Measurements from ENCODE around the gene DUSP9.
"Not testable (repeated sequence)": the region's sequence is repeated elsewhere in the genome, so short reads cannot be mapped to it uniquely, and the experiment has no call there.

DUSP9 gene

DNA sequence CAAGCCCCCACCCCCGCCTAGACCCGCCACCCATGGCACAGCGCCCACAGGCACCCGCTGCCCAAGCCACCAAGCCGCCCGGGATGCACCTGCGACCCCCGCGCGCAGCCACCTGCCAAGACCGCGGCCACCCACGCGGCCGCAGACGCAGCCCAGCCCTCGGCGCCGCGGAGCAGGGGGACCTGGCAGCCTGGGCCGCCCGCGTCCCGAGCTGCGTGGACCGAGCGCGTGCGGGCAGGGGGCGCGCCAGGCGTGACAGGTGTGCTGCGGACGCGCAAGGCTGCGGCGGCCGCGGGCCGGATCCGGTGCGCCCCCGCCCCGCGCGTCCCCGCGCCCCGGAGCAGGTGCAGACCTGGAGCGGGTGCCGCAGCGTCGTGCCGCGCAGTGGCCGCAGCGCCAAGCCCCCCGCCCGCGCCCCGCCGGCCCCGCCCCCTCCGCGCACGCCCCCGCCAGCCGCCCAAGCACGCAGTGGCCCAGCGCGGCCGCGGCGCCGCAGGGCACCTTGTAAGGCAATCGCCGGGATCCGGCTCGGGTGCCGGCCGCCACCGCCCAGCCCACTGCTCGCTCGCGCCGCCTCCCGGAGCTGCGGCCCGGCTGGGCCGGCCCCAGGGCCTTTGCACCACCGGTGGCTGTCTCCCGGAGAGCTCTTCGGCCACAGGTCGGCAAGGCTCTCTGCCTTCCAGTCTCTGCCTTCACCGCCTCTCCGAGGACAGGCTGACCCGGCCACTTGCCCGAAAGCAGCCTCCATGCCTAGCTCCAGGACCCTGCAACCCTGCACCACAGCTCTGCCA is 26.6 kb downstream of the DUSP9 start, which contains the start of gene PNCK:
PNCK (minus strand) TSS at position 386 of the 791 bp plus-strand sequence. CDS start 737 bp downstream, outside the sequence.
- no peak for DNase-seq (ENCODE audit: low spot score)

DNA sequence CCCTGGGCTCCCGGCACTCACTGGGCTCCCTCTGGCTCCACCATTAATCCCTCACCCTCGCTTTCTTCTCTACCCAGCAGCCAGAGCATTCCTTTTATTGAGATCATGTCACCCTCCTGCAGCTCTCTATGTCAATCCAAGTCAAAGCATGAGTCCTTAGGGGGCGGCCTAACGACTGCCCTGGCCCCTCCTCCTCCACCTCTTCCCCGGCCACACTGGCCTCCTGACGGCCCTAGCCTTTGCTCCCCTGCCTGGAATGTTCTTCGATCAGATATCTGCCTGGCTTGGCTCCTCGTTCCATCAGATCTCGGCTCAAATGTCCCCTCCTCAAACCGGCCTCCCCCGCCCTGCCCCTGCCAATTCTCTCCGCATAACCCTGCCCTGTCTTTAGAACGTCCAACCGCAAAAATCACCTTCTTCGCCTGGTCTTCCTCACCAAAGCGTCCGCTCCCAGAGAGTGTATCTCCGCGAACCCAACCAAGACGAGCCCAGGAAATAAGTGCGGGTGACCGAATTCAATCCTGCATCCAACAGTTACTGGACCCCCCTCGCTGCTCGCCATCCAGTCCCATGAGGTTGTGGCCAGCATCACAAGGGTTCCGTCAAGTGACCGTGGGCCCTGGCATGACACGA is 27.3 kb downstream of the DUSP9 start:
- DNase-seq (ENCODE audit: low spot score) = no peak

DNA sequence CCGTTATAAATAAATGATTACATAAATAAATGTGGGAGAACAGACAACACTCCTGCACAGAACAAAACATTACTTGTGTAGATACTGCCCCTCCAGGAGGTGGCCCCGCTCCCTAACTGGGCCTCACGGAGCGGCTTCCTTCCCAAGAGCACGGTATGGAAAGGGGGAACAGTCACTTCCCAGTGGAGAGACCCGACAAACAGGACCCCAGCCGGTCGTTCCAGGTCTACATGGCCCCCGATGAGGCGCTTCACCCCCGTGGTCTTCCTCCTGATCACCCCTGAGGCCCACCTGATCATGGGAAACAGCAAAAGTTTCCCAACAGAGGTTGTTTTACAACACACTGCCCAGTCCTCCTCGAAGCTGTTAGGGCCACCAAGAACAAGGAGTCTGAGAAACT is 34.2 kb downstream of the DUSP9 start:
- no peak for DNase-seq (ENCODE audit: low spot score)

DNA sequence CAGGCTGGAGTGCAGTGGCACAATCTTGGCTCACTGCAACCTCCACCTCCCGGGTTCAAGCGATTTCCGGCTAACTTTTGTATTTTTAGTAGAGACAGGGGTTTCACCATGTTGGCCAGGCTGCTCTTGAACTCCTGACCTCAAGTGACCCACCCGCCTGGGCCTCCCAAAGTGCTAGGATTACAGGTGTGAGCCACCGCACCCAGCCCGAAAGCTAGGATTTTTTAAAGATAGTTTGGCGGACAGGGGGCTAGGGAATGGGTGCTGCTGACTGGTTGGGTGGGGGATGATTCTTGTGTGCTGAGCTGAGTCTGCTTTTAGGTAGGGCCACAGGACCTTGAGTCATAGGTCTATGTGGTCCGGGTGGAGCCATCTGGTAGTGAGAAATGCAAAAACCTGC is 36.5 kb downstream of the DUSP9 start:
- DNase-seq (ENCODE audit: low spot score) = not testable (repeated sequence)

DNA sequence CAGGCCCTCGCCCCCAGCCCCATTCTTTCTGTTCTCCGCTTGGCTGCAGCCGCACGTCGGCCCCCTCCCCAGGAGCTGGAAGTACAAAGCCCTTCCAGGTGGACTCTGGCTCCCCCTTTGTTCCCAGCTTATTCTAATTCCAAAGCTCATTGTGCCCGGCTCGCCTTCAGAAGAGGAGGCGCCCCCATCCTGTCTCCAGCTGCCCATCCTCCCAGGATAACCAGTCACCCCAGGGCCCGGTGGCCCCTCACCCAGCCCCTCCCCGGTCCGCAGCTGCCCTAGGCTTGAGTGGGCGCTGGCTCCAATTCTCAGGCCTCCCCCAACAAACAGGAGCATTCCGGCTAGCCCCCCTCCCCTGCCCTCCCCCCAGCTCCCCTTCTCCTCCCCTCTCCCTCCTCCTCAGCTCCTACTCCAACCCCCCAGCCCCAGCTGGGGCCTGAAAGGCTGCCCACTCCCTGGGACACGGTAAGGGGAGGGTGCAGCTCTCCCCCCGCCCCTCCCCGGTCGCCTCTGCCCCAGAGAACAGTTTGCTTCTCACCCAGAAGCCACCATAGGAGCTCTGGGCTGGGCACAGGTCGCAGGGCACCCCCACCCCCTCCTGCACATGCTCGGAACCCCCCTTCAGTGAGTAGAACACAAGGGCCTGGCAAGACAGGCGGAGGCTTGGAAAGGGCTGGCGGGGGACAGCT is 37.6 kb downstream of the DUSP9 start:
- no peak for DNase-seq (ENCODE audit: low spot score)

DNA sequence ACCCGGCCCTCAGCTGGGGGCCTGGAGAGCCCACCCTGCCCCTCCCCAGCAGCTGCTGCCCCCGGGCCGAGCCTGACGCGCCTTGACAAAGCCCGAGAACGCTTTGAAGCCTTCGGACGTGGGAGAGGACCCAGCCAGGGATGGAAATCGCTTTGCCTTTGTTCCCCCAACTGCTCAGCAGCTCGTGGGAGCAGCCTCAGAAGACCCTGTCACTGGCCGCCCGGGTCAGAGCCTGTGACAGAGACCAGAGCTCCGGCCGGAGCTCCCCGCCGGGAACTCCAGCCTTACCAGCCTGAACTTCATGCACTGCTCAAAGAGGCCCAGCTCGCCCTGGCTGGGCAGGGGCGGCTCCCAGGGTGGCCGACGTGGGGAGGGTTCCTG is 38.1 kb downstream of the DUSP9 start:
- DNase-seq (ENCODE audit: low spot score) = no peak

DNA sequence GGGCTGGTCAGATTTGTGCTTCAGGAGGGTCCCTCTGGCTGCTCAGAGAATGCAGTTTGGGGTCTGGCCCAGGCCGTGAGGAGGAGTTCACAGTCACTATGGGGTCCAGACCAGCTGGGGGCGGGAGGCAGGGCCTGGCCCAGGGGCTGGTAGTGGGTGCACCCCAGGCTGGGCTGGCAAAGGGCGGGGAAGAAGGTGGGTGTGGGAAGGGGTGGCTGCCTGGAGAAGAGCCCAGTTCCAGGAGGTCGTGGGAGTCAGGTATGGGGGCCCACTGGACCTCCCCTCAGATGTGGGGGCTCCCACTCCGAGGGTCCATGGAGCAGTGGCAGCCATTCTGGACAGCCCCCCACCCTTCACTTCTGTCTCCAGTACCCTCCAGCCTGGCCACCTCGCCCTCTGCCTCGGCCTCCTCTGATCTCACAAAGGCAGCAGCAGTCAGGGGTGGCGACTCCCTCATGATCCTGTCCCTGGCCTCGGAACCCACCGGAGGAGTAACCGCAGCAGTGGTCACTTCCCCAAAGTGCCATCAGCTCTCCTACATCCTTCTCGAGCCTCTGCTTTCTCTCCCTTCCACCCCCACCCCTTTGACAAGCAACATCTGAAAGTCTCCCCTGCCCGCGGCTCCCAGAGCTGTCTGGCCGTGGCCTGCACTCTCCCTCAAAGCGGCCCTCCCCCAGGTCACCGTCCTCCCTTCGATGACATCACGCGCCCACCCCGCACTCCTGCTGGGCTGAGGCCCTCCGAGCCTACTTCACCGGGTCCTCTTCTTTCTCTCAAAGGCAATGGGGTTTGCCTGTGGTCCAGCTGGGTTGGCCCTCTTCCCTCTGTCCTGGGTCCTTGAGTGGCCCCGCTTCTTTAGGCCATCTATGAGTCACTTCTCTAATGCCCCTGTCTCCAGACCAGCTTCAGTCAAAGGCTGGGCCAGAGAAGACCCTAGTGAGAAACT is 39.0 kb downstream of the DUSP9 start:
- no peak for DNase-seq (ENCODE audit: low spot score)

DNA sequence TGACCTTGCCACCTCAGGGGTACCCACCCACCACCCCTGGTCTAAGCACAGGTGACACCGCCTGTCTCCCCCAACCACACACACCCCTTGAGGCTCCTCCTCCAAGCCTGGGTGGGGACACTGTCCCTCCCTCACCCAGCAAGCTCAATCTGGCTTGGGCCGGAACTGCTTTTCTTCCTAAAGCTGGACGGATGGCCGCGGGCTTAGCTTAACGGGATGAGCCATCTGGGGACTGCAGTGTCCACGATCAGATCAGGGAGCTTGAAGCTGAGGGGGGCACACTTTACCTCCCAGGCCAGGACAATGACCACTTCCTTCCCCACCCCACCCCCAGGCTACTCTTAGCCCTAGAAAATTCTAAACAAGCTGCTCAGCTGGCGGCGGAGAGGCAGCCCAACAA is 39.7 kb downstream of the DUSP9 start:
- DNase-seq (ENCODE audit: low spot score) = no peak

DNA sequence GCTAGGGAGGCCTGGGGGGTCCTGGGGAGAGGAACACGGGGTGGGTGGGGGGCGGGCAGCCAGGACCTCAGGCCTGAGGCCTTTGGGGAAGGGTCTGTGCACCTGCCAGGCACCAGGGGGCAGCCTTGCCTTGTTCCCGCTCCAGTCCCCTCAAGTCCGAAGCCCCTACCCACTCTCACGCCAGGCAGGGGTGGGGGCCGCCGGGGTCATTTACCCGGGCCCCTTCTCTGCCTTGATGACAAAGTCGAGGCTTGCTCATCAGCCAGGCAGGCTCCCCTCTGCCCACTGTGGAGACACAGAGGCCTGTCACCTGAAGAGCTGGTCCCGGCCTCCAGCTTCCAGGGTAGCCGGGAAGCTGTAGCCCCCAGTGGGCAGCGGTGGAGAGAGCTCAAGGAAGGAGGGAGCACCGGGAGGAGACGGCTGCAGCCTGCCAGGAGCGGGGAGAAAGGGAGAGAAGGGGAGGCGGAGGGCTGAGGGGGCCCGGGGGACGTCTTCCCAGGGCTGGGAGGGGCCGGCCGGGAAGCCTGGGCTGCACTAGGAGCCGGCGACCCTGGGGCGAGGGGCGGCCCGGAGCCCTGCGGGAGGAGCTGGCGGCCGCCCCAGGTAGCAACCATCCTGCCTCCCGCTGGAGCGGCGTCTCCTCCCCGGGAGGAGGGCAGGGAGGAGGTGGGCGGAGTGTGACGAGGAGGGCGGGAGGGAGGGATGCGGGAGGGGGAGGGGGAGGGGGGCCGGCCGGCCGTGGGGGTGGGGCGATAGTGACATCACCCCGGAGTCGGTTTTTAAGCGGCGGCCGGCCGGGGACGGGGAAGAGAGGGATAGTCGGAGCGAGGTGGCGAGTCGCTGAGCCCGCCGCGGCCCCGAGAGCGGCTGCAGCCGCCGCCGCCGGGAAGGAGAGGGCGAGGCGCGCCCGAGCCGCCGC is 40.4 kb downstream of the DUSP9 start, which contains the start of gene SLC6A8:
SLC6A8 (plus strand) TSS at position 806 of the 919 bp plus-strand sequence. CDS start 649 bp downstream, outside the sequence.
- peak; percentile 87 for DNase-seq (ENCODE audit: low spot score)

DNA sequence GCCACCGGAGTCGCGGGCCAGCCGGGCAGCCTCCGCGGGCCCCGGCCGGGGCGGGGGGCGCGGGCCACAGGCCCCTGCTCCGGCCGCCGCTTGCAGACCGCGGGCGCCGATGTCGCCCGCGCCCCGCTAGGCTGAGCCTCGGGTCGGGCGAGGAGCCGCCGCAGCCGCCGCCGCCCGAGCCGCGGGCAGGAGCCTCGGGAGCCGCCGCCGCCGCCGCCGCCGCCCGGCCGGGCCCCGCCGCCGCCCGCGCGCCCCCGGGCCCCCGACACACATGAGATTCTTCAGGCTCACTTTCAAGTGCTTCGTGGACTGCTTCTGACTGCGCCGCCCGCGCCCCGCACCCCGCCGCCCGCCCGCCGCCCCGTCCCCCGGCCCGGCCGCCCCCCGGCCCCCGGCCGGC is 41.1 kb downstream of the DUSP9 start:
- DNase-seq (ENCODE audit: low spot score) = no peak

DNA sequence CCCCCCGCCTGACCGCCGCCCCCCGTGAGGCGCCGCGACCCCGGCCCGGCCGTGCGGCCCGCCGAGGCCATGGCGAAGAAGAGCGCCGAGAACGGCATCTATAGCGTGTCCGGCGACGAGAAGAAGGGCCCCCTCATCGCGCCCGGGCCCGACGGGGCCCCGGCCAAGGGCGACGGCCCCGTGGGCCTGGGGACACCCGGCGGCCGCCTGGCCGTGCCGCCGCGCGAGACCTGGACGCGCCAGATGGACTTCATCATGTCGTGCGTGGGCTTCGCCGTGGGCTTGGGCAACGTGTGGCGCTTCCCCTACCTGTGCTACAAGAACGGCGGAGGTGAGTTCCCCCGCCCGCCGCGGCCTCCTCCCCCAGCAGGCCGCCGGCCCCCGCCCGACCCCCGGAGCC is 41.5 kb downstream of the DUSP9 start:
- DNase-seq (ENCODE audit: low spot score) = no peak

DNA sequence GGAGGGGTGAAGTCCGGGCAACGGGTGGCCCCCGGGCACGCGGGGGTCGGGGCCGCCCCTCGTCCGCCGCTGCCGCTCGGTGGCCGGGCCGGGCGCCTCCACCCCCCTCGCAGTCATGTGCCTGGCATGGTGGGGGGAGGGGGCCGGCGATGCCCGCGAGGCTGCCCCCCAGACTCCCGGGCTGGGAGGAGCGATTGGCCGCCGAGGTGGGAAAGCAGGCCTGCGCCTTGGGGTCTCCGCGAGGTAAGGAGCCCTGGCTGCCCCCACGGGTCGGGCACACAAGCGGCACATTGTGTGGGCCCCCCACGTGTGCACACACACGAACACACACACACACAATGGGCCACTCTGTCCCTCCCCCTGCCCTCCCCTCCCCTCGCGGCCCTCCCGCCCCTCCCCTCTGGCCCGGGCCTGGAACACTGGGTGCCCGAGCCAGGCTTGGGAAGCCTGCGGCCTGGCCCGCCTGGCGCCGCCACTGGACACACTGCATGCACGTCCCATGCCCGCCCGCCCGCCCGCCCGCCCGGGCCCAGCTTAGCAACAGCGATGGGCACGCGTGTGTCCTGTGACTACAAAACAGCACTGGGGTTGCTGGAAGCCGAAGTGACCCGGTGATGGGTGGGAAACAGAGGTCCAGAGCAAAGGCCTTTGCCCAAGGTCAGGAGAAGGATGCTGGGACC is 42.0 kb downstream of the DUSP9 start:
- DNase-seq (ENCODE audit: low spot score) = peak; percentile 49

DNA sequence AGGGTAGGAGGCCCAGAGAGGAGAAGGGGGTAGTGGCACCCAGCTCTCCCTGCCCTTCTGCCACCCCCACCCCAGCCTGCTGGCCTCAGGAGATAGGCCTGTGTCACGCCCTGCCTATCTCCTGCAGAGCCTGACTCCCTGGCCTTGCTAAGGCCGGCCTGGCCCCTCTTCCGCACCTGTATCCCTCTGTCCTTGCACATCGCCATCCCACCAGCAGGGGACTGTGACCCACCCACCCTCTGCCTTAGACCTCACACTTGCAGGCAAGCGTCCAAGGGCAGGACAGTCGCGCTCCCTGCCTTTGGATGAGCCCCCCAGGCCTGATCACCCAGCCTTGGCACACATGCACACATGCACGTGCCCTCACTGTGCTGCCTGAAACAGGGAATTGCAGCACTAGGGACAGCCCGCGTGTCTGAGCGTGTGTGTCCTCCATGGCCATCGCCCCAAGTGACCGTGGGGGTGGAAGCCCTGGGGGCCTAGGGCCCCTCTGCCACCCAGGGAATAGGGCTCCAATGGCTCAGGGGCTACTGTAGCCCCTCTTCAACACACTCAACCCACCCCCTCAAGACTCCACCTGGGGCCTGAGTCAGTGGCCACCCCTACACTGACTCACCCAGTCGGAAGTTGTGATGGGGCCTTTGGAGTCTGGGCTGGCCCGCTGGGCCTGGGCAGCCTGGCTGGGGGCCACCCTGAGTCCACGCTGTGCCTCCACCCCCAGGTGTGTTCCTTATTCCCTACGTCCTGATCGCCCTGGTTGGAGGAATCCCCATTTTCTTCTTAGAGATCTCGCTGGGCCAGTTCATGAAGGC is 42.9 kb downstream of the DUSP9 start:
- DNase-seq (ENCODE audit: low spot score) = no peak

DNA sequence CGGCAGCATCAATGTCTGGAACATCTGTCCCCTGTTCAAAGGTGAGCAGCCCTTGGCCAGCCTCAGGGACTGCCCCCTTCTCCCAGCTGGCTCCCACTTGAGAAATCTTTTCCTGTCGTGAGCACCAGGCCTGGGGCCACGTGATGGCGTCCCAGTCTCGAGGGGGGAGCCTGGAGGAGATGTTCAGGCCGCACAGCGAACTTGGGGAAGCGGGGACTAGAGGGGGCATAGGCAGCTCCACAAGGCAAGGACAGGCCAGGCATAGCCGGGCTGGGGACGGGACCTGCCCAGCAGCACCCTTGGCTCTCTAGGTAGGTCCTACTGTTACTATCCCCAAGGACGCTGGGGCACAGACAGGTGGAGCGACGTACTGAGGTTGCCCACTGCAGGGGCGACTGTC is 43.5 kb downstream of the DUSP9 start:
- DNase-seq (ENCODE audit: low spot score) = no peak

DNA sequence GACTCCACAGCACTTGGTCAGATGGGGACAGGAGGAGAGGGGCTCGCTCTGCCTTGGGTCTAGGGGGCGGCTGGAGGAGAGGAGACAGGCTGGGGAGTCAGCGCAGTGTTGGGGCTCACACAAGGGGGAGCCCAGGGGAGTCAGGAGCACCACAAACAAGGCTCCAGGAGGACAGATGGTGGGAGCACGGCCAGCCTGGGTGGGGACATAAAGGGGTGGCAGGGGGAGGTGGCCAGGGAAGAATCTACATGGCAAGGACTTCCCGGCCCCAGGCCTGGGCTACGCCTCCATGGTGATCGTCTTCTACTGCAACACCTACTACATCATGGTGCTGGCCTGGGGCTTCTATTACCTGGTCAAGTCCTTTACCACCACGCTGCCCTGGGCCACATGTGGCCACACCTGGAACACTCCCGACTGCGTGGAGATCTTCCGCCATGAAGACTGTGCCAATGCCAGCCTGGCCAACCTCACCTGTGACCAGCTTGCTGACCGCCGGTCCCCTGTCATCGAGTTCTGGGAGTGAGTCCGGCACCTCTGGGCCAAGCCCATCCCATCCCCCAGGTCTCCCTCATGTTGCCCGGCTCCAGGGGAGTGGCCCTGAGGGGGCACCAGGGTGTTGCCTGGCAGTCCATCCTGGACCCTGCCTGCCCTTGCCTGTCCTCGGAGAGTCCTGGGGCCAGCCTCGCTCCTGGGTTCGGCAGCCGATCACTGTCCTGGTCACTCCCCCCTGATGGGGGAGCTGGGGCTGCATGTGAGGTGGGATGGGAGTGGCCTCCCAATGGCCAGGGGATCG is 44.2 kb downstream of the DUSP9 start:
- DNase-seq (ENCODE audit: low spot score) = not testable (repeated sequence)

DNA sequence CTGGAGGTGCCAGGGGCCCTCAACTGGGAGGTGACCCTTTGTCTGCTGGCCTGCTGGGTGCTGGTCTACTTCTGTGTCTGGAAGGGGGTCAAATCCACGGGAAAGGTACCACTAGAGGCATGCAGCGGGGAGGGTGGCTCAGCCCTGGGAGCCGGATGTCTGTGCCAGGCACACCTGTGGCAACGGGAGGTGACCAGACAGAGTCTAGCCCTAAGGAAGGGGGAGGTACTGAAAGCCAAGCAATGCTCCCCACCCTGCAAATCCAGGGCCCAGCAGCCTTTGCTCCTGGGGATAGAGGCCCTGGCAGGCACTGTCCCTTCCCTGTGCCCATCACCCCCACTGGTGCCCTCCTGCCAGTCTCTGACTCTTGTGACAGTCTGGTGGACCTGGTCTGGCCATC is 45.0 kb downstream of the DUSP9 start:
- DNase-seq (ENCODE audit: low spot score) = no peak

DNA sequence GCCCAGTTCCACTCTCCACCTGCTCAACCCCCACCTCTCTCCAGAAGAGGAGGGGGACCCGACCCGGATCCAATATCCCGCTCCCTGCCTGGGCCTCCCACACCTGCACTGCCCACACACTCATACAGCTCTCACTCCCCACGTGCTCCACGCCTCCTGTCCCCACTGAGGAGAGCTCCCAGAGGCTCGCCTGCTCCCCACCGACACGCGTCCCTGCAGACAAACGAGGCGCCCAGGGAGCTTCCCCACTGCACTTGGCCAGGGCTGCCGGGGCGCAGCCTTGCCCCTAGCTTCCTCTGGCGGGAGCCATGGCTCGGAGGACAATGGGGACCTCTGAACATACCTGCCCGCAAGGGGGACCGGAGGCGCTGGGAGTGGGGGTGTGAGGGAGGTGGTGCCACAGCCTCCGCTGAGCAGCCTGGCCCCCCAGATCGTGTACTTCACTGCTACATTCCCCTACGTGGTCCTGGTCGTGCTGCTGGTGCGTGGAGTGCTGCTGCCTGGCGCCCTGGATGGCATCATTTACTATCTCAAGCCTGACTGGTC is 45.7 kb downstream of the DUSP9 start:
- no peak for DNase-seq (ENCODE audit: low spot score)
